ENCODE results near the gene SPPL3.
"Not testable (repeated sequence)": the region's sequence is repeated elsewhere in the genome, so short reads cannot be mapped to it uniquely, and the experiment has no call there.

Gene SPPL3

GRCh38 chr12:120904197-120904773, at the start of gene SPPL3:
Gene SPPL3 (minus strand): TSS chr12:120904358. CDS start chr12:120903867, 491 bp downstream.
- DNase-seq (ENCODE audit: low read depth), result peak; percentile 82

DNA sequence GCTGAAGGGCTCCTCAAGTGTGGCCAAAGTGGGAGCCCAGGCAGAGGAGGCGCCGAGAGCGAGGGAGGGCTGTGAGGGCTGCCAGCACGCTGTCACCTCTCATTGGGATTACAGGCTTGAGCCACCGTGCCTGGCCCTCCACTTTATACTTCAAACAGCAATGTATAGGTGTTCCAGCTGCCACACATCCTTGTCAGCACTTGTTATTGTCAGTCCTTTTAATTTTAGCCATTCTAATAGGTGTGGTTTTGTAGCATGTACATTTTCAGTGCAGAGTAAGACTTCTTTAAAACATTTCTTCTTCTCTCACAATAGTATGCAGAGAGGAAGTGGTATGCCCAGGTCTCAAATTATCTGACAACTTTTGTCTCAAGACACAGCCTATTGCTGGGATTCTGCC, 46.6 kb upstream of the SPPL3 start:
- DNase-seq (ENCODE audit: low read depth), result no peak

DNA sequence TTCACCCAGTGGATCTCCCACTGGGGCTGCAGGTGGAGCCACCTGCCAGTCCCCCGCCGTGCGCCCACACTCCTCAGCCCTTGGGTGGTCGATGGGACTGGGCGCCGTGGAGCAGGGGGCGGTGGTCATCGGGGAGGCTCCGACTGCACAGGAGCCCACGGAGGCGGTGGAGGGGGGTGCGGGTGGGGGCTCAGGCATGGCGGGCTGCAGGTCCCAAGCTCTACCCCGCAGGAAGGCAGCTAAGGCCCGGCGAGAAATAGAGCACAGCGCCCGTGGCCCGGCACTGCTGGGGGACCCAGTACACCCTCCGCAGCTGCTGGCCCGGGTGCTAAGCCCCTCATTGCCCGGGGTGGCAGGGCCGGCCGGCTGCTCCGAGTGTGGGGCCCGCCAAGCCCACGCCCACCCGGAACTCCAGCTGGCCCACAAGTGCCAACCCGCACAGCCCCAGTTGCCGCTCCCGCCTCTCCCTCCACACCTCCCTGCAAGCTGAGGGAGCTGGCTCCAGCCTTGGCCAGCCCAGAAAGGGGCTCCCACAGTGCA, 46.2 kb upstream of the SPPL3 start:
- DNase-seq (ENCODE audit: low read depth), result not testable (repeated sequence)

- DNase-seq (ENCODE audit: low read depth), result not testable (repeated sequence)
These were observed 41.4 kb upstream of the SPPL3 start for GRCh38 chr12:120945516-120945915.

- DNase-seq (ENCODE audit: low read depth), result peak; percentile 5
These were observed 40.6 kb upstream of the SPPL3 start for GRCh38 chr12:120944645-120945217.

GRCh38 chr12:120943482-120943881, 39.3 kb upstream of the SPPL3 start:
- no peak for DNase-seq (ENCODE audit: low read depth)

DNA sequence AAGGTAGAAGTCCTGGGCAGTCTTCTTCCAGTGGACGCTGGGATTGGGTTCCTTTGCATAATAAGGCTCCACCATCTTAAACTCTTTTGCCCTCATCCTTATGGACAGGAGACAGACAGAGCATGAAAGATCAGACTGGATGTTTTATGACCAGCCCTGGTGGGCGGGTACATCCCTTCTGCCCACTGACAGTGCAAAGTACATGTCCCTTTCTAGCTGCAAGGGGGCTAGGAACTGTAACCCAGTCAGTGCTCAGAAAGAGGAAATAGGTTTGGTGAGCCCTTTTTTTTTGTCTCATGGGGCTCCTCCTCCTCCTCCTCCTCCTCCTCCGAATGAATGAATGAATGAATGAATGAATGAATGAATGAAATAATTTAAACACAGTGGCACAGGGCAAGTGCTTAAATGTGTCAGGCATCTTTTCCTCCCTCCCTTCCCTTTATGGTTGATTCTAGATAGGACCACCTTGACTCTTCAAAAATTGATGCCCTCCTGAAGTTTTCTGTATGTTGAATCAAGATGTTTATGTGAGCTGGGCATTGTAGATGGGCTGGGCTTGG, 37.8 kb upstream of the SPPL3 start:
- DNase-seq (ENCODE audit: low read depth), result no peak

- DNase-seq (ENCODE audit: low read depth), result no peak
These were observed 37.3 kb upstream of the SPPL3 start for GRCh38 chr12:120941412-120941811.

GRCh38 chr12:120940799-120941198, 36.6 kb upstream of the SPPL3 start:
- DNase-seq (ENCODE audit: low read depth), result no peak

DNA sequence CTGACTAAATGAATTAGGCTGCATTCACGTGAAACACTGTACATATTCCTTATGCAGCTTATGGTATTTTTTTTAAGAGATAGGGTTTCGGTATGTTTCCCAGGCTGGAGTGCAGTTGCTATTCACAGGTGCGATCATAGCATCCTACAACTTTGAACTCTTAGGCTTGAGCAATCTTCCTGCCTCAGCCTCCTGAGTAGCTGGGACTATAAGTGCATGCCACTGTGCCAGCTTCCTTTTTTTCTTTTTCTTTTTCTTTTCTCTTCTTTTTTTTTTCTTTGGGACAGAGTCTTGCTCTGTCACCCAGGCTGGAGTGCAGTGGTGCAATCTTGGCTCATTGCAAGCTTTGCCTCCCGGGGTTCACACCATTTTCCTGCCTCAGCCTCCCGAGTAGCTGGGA, 35.8 kb upstream of the SPPL3 start:
- DNase-seq (ENCODE audit: low read depth), result no peak

GRCh38 chr12:120939523-120939922, 35.4 kb upstream of the SPPL3 start:
- no peak for DNase-seq (ENCODE audit: low read depth)

DNA sequence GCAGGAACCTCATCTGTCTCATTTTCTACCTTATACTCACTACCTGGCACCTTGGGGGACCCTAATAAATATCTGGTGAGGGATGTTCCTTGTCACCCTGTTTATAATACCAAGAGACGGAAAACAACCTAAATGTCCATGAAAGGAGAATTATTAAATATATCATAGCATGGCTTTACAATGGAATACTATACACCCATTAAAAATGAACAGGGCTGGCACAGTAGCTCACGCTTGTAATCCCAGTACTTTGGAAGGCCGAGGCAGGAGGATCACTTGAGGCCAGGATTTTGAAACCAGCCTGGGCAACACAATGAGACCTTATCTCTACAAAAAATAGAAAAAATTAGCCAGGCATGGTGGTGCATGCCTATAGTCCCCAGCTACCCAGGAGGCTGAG, 34.3 kb upstream of the SPPL3 start:
- no peak for DNase-seq (ENCODE audit: low read depth)

- no peak for DNase-seq (ENCODE audit: low read depth)
These were observed 32.0 kb upstream of the SPPL3 start for GRCh38 chr12:120936197-120936596.

GRCh38 chr12:120933786-120934185, 29.6 kb upstream of the SPPL3 start:
- DNase-seq (ENCODE audit: low read depth), result no peak

- DNase-seq (ENCODE audit: low read depth), result no peak
These were observed 28.9 kb upstream of the SPPL3 start for GRCh38 chr12:120932956-120933526.

GRCh38 chr12:120932058-120932457, 27.9 kb upstream of the SPPL3 start:
- no peak for DNase-seq (ENCODE audit: low read depth)

DNA sequence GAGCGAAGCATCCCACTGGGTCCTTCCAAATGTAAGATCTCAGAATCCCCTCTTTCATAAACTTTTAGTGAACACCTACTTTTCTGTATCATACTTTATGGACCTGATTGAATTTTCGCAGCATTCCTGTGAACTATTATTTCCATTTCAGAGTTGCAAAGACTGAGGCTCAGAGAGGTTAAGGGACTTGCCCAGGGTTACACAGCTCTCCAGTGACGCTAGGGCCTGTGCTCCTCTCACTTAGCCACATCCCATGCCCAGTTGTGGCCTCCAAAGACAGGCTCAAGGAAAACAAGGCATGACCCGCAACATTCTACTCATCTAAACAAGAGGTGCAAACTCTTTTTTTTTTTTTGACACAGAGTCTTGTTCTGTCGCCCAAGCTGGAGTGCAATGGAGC, 25.9 kb upstream of the SPPL3 start:
- DNase-seq (ENCODE audit: low read depth), result no peak

DNA sequence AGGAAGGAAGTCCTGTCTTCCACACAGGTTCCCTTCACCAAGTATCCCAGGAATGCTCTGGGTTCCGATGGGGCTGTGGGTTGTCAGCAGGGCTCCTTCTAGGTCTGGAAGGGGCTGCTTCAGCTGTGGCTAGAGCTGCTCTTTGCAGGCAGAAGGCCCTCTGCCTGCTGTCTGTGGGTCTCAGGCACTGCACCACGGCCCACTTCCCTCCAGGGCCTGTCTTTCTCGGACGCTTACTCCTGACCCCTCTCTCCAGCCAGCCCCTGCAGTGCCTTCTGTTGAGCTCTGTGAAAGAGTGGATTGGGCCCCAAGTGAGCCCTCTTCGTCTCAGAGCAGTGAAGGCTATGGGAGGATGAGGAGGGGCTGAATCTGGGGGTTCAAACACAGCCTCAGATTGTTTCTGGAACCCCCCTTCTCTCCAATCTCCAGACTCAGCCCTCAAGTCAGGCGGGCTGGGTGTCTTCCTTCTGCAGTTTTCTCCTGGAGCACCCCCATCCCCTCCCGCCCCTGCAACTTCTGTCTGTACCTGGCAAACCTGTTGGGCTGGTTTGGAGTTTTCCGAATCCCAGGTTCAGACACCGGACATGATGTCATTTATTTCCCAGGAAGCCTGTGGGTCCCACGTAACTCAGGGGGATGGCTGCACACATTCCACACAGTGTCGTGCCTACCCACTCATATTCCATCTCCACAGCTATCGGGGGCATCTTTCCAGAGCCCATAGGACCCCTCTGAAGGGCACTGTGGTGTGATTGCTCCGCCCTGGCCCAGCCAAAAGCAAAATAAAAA, 24.9 kb upstream of the SPPL3 start:
- no peak for DNase-seq (ENCODE audit: low read depth)

GRCh38 chr12:120925740-120926563, 21.8 kb upstream of the SPPL3 start:
- no peak for DNase-seq (ENCODE audit: low read depth)

DNA sequence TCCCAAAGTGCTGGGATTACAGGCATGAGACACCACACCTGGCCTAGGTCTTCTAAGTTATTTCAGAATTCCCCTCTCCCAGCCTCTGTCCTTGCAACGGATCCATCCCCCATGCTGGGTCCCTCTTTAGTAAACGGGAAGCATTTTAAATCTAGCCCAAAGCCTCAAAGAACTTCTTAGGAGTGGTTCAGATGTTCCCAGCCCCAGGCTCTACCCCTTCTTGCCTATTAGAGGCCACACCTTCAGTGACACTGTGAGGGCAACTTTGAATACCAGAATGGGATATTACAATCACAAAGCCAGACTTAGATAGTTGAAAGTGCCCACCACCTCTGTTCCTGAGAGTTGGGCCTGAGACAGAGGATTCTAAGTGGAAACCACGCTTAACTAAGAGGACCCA, 18.1 kb upstream of the SPPL3 start:
- no peak for DNase-seq (ENCODE audit: low read depth)

DNA sequence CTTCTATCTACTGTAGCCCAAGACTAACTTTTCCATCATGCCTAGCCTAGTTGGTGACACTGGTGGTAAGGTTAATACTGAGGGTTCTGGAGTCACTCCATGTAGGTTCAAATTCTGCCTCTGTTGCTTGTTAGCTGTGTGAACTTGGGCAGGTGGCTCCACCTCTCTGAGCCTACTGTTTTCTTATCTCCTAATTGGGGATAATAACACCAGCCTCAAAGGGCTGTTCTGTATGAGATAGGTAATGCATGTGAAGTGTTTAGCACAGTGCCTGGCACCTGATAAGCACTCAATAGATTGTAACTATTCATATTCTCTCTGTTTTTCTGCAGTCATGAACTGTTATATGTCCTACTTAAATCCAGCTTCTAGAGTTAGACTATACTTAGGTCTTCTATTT, 17.5 kb upstream of the SPPL3 start:
- no peak for DNase-seq (ENCODE audit: low read depth)

DNA sequence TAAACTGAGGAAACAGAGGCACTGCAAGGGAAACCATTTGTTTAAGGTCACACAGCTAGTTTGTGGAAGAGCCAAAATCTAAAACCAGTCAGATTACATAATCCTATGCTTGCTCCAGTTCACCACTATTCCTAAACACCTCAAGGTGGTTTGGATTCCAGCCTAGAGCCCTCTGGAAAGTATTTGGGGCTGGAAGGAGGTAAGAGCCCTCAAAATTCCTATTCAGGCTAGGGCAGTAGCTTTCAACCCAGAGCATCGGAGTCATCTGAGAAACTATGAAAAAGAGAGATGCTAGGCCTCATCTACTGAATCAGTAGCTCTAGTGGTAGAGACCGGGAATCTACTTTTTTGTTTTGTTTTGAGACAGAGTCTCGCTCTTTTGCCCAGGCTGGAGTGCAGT, 16.0 kb upstream of the SPPL3 start:
- no peak for DNase-seq (ENCODE audit: low read depth)

Measured in T-helper 22 cell (primary cell).